Measurements from ENCODE around the gene FOXF2. TPM values are rescaled to one million over a fixed set of nuclear protein-coding genes. Genes with fewer than 3 reads are reported as not detected.
"Not testable (repeated sequence)": the region's sequence is repeated elsewhere in the genome, so short reads cannot be mapped to it uniquely, and the experiment has no call there.

The FOXF2 gene
- total RNA-seq, 2 experiments from 2014 or later: not detected

DNA sequence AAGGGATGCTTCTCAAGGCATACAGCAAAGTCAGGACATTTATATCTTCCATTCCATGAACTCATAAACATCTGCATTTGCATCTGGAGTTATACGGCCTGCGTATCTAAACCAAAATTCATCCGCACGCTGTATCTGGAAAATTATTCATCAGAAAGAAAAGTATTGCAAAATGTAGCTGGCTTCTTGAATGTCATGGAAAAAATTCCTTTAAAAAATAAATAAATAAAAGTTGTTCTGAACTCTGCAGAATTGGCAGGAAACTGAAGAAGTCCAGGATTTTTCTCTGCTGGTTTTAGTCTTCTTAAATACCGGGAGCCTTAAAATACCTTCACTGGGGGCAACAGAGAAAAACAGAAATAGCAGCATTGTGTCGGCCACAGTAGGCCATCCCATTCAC is 23.7 kb upstream of the FOXF2 start:
- POLR2A ChIA-PET: no interaction called here
- Mint-ChIP-seq H3K27ac (no peak overlapping the region), H3K9me3 (peaks cover 5% of the 10 kb centered on the region), H3K36me3 (ENCODE audit: low read depth) (no peaks in the 10 kb centered on the region), H3K4me3 (no peak overlapping the region), H3K27me3 (peaks cover 65% of the 10 kb centered on the region), H3K4me1 (ENCODE audit: low read depth) (no peaks in the 10 kb centered on the region)
- H3K27ac ChIP-seq (ENCODE audit: low read depth in 1 of 2, low read length in 2 of 2): no peak overlapping the region
- peaks cover 4 to 5% of the 10 kb centered on the region in 2 experiments for H3K9me3 ChIP-seq (ENCODE audit: control insufficient read depth in 1 of 2, insufficient read depth in 1 of 2, low read length in 2 of 2)
- no peaks in the 10 kb centered on the region for H3K36me3 ChIP-seq (ENCODE audit: insufficient read depth, low read length)
- no peak for DNase-seq
- TF ChIP-seq, protein P1, sequence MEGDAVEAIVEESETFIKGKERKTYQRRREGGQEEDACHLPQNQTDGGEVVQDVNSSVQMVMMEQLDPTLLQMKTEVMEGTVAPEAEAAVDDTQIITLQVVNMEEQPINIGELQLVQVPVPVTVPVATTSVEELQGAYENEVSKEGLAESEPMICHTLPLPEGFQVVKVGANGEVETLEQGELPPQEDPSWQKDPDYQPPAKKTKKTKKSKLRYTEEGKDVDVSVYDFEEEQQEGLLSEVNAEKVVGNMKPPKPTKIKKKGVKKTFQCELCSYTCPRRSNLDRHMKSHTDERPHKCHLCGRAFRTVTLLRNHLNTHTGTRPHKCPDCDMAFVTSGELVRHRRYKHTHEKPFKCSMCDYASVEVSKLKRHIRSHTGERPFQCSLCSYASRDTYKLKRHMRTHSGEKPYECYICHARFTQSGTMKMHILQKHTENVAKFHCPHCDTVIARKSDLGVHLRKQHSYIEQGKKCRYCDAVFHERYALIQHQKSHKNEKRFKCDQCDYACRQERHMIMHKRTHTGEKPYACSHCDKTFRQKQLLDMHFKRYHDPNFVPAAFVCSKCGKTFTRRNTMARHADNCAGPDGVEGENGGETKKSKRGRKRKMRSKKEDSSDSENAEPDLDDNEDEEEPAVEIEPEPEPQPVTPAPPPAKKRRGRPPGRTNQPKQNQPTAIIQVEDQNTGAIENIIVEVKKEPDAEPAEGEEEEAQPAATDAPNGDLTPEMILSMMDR (IDR thresholded peaks at IDR 0.05): no peak
- H3K4me1 ChIP-seq (ENCODE audit: insufficient read depth, low read length): no peaks in the 10 kb centered on the region
- H3K27me3 ChIP-seq (ENCODE audit: control insufficient read depth in 1 of 2, insufficient read depth in 2 of 2, low read length in 2 of 2): peaks cover 8 to 37% of the 10 kb centered on the region in 2 experiments
- H3K4me3 ChIP-seq (ENCODE audit: low read length): no peak overlapping the region
- CTCF ChIA-PET: no interaction called here
- intact Hi-C loops (cut with DNase I, micrococcal nuclease): no loop called here
- ATAC-seq (ENCODE audit: poor library complexity): no peak

DNA sequence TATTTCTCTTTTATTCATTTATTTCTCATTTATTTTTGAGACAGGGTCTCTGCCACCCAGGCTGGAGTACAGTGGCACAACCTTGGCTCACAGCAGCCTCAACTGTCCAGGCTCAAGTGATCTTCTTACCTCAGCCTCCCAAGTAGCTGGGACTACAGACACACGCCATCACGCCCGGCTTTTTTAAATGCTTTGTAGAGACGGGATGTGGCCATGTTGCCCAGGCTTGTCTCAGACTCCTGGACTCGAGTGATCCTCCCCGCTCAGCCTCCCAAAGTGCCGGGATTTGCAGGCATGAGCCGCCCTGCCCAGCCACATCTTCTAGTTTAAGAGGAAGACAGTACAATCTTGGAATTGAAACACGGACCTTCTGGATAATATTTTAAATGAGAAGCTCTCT is 21.6 kb upstream of the FOXF2 start:
- TF ChIP-seq, protein P1 (IDR thresholded peaks at IDR 0.05): no peak
- H3K27me3 ChIP-seq (ENCODE audit: control insufficient read depth in 1 of 2, insufficient read depth in 2 of 2, low read length in 2 of 2): peaks cover 10 to 34% of the 10 kb centered on the region in 2 experiments
- Mint-ChIP-seq H3K27me3 (peaks cover 75% of the 10 kb centered on the region), H3K27ac (no peak overlapping the region), H3K36me3 (ENCODE audit: low read depth) (no peaks in the 10 kb centered on the region), H3K4me1 (ENCODE audit: low read depth) (no peaks in the 10 kb centered on the region), H3K4me3 (no peak overlapping the region), H3K9me3 (peaks cover 5% of the 10 kb centered on the region)
- H3K4me3 ChIP-seq (ENCODE audit: low read length): no peak overlapping the region
- ATAC-seq (ENCODE audit: poor library complexity) (no peak), DNase-seq (no peak)
- ChIA-PET CTCF (no interaction called here), POLR2A (no interaction called here)
- peaks cover 4 to 5% of the 10 kb centered on the region in 2 experiments for H3K9me3 ChIP-seq (ENCODE audit: control insufficient read depth in 1 of 2, insufficient read depth in 1 of 2, low read length in 2 of 2)
- intact Hi-C loops (cut with DNase I, micrococcal nuclease): no loop called here
- H3K36me3 ChIP-seq (ENCODE audit: insufficient read depth, low read length): no peaks in the 10 kb centered on the region
- no peaks in the 10 kb centered on the region for H3K4me1 ChIP-seq (ENCODE audit: insufficient read depth, low read length)
- no peak overlapping the region for H3K27ac ChIP-seq (ENCODE audit: low read depth in 1 of 2, low read length in 2 of 2)

DNA sequence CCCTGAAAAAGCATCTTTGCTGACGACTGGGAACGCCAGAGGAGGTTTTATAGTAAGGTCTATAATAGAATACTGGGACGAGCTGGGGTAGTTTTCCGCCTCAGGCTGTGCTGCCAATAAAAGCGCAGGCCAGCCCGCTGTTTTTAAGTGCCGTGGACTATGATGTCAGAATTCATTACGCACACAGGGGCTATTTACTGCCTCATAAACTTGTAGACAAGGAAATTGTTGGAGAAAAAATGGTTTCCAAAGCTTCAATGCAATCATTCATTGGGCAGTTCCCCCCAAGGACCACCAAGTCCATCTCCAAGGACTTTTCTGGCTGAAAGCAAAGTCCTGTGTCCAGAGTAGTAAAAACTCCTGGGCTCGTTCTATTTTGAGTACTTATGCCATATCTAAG is 20.4 kb upstream of the FOXF2 start:
- H3K9me3 Mint-ChIP-seq: peaks cover 5% of the 10 kb centered on the region
- peaks cover 83% of the 10 kb centered on the region for H3K27me3 Mint-ChIP-seq
- ChIA-PET CTCF (no interaction called here), POLR2A (no interaction called here)
- no peaks in the 10 kb centered on the region for H3K4me1 ChIP-seq (ENCODE audit: insufficient read depth, low read length)
- no peak overlapping the region for H3K4me3 Mint-ChIP-seq
- DNase-seq (no peak), ATAC-seq (ENCODE audit: poor library complexity) (no peak)
- H3K27ac Mint-ChIP-seq: no peak overlapping the region
- no peaks in the 10 kb centered on the region for H3K36me3 ChIP-seq (ENCODE audit: insufficient read depth, low read length)
- TF ChIP-seq, protein P1 (IDR thresholded peaks at IDR 0.05): no peak
- no peak overlapping the region for H3K27ac ChIP-seq (ENCODE audit: low read depth in 1 of 2, low read length in 2 of 2)
- H3K4me1 Mint-ChIP-seq (ENCODE audit: low read depth): no peaks in the 10 kb centered on the region
- H3K27me3 ChIP-seq (ENCODE audit: control insufficient read depth in 1 of 2, insufficient read depth in 2 of 2, low read length in 2 of 2): peaks cover 12 to 46% of the 10 kb centered on the region in 2 experiments
- intact Hi-C loops (cut with DNase I, micrococcal nuclease): no loop called here
- H3K9me3 ChIP-seq (ENCODE audit: control insufficient read depth in 1 of 2, insufficient read depth in 1 of 2, low read length in 2 of 2): peaks cover 4 to 5% of the 10 kb centered on the region in 2 experiments
- no peak overlapping the region for H3K4me3 ChIP-seq (ENCODE audit: low read length)
- no peaks in the 10 kb centered on the region for H3K36me3 Mint-ChIP-seq (ENCODE audit: low read depth)

DNA sequence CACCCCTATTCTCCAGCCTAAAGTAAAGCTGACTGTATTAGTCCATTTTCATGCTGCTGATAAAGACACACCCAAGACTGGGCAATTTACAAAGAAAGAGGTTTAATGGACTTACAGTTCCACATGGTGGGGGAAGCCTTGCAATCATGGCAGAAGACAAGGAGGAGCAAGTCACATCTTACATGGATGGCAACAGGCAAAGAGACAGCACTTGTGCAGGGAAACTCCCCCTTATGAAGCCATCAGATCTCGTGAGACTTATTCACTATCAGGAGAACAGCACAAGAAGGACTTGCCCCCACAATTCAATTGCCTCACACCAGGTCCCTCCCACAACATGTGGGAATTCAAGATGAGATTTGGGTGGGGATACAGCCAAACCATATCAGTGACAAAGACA is 19.7 kb upstream of the FOXF2 start:
- H3K27me3 Mint-ChIP-seq: peaks cover 83% of the 10 kb centered on the region
- H3K4me1 ChIP-seq (ENCODE audit: insufficient read depth, low read length); DNase-seq; intact Hi-C loops (cut with DNase I, micrococcal nuclease); POLR2A ChIA-PET; H3K4me3 ChIP-seq (ENCODE audit: low read length); H3K4me3 Mint-ChIP-seq; H3K36me3 ChIP-seq (ENCODE audit: insufficient read depth, low read length); ATAC-seq (ENCODE audit: poor library complexity); H3K9me3 ChIP-seq (ENCODE audit: control insufficient read depth in 1 of 2, insufficient read depth in 1 of 2, low read length in 2 of 2); H3K9me3 Mint-ChIP-seq; H3K4me1 Mint-ChIP-seq (ENCODE audit: low read depth); H3K27ac ChIP-seq (ENCODE audit: low read depth in 1 of 2, low read length in 2 of 2); CTCF ChIA-PET; H3K27ac Mint-ChIP-seq; H3K36me3 Mint-ChIP-seq (ENCODE audit: low read depth): not testable (repeated sequence)
- H3K27me3 ChIP-seq (ENCODE audit: control insufficient read depth in 1 of 2, insufficient read depth in 2 of 2, low read length in 2 of 2): peaks cover 19 to 53% of the 10 kb centered on the region in 2 experiments

Data from CD4-positive, alpha-beta T cell (primary cell).